Smooth muscle cell of the brain vasculature (primary cell): ENCODE data around the gene CMSS1.

Experiments used
- DNase-seq: peaks from one replicate; pipeline ENCODE4 v3.0.0-alpha.2; 2012; ENCODE audit warnings: low read depth, low spot score

CMSS1 gene

DNA sequence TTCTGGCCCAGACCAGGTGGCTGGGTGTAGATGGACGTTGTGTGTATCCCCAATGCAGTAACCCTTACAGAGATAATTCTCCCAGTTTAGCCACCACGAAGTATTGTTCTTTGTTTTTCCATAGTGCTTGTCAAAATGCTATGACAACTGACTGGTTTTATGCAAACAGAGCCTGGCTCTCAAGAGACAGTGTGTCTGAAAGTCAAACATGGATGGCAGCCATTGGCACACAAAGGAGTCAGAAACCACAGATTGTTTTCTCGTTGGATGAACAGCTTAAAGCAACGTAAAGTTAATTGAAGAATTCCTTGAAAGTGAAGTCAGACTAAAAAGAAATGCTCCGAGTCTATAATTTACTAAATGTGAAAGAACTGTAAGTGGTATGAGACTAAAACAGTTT, 205.5 kb downstream of the CMSS1 start:
- DNase-seq = no peak

DNA sequence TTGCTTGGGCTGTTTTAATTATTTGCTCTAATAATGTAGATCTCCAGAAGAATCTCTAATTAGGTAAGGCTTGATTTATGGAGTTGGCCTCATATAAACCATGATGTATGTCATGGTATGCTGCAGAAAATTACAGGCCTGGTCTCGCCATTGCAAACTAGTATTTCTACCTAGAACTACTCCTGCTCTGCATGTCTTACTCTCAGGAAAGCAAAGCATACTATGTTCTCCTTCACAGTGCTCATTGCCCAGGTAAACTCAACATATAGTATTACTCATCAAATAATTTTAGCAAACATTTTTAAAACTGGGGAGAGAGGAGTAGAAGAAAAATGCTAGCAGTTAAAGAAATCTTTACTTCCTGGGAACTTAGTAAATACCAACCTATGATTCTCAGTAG, 205.9 kb downstream of the CMSS1 start:
- no peak for DNase-seq

DNA sequence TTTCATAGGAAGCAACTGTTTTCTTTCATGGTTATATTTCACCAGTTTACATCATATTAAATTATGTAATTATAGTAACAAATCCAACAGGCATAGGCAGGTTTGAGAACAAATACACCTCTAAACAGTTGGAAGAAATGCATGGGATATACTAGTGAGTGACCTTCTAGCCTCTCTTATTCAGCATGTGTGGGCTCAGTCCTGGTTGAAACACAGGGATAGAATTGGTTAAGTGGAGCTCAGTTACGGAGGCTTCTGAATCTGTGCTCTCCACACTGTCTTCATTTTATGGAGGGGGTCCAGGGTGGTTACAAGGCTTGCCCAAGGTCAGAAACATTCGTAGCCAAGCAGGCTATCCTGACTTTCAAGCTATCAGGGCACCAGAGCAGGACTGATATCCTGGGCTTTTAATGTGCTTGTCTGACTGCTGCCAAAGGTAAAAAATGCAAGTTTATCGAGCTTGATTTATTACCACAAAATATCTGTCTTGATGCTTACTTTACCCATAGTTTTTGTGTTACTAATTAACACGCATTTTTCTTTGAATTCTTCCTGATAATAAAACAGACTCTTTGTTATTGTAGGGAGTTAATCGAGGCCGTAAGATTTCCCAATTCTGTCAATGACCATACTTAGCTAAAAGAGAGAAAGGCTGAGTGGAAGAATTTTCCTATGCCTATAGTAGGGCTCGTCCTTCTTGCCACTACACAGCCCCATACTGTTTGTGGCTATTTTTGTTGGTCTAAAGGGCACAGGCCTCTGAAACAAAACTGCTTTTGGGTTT, 207.1 kb downstream of the CMSS1 start:
- DNase-seq = no peak

DNA sequence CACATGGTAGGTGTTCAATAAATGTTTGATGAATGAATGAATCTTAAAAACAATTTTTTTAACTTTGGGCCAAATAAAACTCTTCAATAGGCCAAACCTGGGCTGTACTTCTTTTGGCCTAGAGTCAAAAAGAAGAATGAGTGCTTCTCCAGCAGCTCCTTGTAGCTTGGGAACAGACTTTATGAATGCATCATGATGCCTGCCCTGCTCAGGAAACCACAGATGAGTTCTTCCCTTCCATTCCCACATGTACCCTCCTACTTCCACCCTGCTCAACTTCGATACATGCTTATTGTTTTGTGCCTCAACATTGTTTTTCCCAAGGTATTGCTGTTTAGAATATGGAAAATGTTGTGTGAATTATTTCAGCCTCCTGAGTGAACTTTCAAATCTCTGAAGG, 209.7 kb downstream of the CMSS1 start:
- DNase-seq = no peak

DNA sequence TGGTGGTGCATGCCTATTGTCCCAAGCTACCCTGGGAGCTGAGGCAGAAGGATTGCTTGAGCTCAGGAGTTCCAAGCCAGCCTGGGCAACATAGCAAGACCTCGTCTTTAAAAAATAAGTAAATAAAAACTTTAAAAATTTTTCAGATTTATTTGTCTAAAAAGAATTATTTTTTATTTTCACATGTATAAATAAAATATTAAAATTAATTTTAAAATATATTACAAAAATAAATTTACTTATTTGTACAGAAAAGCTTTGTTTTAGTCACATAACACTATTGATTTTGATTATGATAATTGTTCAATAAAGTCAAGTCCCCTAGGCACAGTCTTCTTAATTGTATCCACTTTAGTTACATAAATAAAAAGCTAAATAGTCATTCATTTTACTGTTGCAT, 211.4 kb downstream of the CMSS1 start:
- no peak for DNase-seq

DNA sequence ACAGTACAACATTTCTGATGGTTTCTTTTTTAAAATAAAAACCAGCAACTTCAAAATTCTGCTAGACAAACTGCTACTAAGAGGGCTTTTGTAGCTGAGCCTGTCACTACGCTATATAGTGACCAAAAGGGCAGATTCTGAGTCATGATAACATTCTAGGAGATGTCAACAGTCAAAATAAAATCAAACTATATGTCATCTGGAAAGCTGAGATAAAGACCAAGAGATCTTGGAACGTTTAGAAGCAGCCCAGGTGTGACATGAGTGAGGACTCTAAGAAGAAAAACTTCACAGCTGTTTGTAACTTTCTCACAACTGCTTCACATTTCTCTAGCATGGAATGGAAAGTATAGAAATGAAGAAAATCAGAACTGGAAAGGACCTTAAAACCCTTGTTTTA, 212.0 kb downstream of the CMSS1 start:
- no peak for DNase-seq

DNA sequence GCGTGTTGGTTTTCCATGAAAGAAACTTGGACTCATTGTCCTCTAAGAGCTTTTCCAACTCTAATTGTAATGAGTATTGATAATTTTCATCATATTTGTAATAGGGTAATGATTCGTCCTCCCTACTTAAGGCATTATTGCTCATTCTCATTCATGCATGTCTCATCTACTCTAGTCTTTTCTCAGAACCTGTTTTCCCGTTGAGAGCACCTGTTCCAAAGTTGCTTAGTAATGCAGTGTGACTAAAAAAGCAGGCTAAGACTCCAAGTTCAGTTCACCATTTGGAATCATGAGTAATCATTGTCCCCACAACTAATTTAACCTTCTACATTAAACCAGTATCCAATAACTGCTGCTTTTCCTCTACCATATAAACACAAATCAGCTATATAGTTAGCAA, 212.7 kb downstream of the CMSS1 start:
- DNase-seq = no peak

DNA sequence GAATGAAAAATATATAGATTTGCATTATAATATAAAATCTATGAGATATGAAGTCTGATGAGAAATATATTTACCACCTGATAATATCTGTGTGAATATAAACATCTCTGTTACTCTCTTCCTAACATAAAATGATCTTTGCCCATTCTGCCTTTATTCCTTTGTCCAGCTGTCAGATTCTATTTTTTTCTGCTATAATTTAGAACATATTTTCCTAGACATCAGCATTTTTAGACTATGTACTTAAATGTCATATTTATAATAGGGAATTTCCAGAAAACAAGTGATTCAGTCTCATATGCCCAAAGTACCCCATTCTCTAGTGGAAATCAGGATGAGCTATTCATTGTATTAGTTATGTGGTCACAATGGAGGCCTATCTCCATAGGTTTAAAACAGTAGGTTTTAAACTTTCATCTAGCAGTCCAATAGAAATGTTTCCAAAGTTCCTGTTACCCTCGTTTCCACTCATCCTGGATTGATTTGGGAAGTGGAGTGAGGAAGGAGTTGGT, 213.3 kb downstream of the CMSS1 start:
- DNase-seq = no peak

DNA sequence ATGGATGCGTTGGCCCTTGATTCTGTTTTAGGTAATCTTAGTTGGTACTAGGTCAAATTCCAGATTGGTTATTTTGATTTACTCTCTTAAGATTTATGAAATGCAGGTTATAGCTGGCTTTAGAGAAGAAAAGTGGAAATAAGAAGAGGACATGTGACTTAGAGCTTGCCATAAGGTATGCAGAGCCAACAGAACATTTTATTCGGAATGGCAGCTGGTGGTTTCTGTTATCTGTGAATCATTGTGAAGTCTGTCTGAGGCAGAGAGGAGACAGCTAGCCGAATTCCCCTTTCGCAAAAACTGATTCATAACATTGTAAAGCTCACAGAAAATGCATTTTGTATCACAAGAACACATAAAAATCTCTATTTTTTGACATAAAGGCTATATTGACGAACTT, 214.6 kb downstream of the CMSS1 start:
- DNase-seq = no peak

DNA sequence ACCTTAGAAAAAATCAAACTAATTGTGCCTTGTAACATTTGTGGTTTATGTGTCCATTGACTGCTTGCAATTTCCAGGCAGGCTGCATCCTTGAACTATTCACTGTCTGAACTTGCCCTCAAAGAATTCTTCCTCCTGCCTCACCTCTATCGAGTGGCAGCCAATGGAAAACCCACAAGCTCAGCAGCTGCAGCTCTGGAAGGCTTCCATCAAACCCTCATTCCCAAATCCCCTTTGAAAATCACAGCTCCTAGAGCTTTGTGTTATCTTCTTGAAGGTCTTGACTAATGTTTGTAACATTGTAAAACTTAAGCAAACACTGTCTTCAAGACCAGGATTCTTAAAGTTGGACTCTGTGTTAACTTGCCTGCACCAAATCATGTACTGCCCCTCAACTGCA, 215.5 kb downstream of the CMSS1 start:
- DNase-seq = no peak

DNA sequence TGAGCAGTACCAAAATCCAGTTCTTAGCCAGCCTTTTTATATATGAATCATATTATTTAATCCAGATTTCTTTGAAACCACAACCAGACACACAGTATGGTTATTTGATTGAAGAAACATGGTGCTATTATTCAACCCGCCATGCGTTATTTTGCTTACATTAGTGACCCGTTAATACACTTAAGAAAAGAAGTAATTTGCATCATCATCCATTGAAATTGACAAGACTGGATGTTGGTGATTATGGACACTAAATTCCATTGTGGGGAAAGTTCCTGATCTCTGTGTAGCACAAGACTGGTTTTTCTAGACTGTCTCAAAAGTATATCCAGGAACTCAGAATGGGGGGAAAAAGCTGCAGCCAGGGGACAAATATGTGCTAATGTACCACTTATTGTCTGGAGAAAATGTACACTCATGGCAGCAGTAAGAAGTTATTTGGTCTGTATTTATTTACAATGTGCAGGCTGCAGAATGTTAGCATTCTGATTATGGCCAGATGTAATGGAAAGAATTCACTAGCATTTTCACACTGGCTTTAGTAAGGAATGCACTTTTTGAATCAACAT, 216.3 kb downstream of the CMSS1 start:
- no peak for DNase-seq

DNA sequence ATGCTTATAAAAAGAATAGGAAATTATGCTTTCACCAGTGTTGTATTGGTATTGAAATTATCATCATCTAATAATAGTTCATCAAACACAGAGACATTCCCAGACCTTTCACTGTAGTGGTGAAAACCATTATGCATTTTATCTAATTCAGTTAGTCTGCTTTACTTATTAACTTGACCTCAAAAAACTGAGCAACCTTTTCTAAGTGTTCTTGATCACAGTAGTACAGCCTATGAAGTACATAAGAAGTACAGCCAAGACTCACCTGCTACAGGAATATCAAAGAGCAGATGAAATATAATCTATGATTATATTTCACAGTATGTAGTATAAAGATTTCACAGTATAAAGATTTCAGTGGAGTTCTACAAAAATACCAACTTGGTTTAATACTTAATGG, 221.4 kb downstream of the CMSS1 start:
- DNase-seq = no peak

DNA sequence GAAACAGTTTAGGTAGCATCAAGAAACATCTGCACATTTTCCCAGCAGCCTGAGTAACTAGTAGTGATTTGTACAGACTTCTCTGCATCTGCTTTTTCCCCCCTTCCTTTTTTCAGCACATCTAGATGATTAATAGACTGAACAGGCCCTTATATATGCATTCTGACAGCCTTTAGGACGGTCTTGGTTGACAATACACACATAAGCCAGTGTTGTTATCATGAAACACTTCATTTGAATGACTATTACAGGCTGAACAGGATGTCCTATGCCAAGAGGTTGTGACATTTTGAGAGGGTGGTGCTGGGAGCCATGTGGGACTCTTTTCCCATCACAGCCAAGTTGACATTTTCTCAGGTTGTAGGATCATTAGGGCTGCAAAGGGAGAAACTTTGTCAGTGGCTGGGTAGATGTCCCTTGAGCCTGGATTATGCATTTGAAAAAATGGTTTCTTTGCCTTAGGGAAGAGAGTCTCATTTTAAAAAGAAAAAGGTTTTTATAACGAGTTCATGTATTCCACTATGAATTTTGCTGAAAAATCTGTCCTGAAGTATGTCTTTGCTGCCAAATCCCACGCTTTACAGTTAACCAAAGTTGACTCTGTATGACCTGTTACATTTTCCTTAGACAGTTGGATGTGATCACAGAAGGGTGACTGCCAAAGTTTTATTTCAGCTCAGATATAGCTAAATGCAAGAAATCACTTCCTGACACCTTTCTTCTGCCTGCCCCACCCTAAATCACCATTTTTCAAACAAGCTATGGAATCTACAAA, 223.0 kb downstream of the CMSS1 start:
- no peak for DNase-seq

DNA sequence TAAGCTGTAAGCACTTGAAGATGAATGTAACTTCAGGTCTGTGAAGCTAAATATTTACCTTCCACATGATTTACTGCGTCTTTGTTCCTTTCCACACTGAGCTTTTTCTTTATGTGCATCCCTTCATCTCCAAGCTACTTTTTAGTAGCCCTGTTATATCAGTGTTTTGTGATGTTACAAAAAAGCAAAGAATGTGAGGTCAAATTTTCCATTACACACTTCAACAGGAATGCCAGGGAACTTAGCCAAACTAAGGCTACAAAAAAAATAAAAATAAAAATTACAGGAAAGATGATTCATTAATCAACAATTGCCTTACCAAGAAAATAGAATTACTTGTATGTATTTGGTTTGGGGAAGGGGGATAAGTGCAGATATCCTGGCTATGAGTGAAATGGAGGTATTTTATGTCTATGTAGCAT, 223.7 kb downstream of the CMSS1 start:
- peak; percentile 57 for DNase-seq

DNA sequence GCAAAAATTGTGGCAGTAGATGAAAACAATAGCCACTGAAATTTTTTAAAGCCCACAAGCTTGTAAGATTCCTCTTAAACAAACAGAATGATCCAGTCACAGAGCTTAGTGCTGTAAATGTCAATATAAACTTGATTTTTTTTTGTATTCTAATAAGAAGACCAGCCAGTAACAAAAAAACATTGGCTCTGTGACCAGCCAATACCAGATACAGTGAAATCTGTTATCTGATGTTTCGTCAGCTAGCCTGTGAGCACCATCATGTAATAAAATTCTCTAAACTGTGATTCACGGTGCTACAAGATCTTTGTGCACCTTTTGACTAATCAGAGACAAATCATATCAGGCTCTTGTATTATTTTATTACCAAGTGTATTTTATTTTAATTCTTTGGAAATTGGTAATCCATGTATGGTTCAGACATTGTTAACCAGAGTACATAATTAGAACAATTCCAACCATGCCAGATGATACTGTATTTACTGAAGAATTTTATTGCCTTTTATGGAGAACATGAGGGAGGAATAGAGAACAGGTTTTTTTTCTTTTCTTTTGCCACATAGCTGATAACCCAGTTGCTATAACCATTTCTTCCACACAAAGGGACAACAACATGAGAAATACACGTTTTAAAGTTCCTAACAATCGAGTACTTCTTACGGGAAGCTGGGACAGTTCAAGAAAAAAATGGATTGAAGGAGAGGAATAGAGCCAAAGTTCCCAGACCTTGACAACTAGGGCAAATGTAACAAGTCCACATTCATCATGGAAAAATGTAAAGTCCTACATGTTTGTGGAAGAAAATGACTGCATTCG, 224.7 kb downstream of the CMSS1 start:
- no peak for DNase-seq

DNA sequence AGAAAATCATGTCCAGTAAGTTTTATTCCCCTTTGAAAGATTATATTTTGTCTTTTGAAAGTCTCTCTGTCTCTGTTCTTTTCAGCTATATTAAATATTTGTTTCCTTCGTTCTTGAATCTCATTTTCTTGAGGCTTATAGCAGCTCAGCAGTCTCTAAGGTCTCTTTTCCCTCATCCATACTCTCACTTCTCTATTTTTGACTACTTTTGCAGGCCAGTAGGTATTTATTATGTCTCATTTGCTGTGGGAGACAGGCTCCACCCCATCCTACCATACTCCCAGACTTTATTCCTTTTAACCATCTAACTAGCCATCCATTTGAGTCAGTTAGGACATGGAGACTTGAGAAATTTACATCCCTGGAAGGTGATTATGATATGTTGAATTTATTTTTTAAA, 225.6 kb downstream of the CMSS1 start:
- no peak for DNase-seq

DNA sequence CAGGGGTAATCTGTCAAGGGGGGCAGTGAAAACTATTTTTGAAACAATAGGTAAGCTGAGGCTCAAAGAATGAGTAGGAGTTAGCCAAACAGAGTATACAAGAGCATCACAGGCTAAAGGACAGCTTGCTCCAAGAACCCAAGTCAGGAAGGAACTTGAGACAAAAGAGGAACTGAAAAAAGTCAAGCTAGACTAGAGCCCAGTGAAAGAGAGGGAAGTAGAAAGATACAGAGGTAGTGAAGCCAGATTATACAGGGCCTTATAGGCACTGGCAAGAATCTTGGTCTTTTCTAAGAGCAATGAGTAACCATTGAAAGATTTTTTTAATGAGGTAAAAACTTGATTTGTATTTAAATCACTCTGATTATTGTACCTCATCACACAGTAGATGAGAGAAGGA, 226.7 kb downstream of the CMSS1 start:
- DNase-seq = no peak

DNA sequence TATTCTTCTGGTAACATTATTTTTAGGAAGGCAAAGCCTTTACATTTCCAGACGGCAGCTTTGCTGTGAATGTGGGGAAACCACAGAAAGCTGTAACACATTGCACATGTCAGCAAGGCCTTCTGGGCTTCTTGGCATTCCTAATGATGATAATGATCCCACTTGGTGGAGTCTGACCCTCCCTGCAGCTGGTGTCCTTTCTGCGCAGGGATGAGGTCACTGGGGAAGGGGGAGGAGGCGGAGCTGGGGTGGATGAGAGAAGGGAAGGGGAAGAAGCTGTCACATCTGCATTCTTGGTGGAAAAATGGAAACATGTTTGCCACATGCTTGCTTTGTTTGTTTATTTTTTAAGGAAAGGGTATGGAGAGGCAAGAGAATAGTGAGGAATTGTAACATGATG, 228.0 kb downstream of the CMSS1 start:
- DNase-seq = peak; percentile 77

DNA sequence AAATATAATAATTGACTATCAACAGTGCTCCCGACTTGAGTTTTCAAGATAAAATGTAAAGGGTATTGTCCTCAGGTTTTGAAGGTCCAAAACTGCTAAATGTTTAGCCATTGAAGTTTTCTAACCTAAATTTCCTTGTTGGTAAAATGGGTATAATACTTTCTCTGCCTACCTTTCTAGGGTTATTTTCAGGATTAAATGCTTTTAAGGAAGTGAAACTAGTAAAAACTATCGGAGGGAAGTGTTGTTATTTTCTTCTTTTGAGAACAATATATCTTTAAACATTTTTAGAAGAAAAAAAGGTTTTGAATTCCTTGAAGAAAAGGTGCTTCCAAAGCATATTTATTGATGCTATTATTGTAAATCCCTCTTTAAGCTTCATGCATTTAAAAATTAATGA, 229.3 kb downstream of the CMSS1 start:
- DNase-seq = no peak

DNA sequence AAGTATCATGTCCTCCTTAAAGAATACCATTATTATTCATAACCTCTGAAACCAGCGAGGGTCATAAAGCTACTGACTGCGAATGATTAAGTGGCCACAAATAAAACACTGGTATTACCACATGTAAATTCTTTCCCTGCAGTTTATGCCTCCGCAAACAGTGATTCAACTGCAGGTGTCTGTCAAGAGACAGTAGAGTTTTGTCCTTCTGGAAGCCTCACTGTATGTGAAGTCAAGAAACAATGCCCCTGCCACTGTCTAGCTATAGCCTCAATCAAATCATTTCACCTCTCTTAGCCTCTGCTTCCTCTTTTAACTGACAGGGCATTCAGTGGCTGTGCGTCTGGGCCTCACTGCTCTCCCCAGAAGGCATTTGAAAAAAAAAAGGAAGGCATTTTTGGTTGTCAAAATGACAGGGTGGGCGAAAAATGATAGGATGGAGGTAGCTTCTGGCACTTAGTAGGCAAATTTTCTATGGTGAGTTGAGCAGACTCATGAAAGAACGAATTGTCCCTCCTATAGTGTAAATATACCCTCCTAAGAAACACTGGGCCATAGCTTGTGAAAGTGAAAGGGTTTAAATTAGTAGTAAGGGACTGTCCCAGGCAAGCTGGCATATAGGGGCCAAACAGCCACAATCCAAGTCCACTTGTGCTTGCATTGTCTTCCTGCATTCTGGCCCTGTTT, 229.9 kb downstream of the CMSS1 start:
- DNase-seq = no peak

DNA sequence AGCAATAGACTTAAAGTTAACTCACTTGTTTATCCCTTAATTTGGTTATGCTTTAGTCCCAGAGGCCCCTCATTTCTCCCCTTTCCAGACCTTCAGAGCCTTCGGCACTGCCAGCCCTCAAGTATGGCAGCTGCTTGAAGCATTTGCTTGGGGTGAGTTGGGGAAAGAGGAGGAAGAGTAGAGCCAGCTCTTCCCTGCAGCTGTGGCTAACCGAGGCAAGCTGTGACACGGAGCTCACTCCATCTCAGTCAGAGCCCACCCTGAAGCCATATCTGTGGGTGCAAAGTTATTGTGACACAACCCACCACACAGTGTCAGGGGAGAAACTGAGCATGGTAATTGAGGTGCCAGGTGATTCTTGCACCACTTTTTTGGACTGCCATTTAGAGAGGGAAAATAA, 230.6 kb downstream of the CMSS1 start:
- DNase-seq = no peak
